Loucy (cell line): ENCODE measurements around the gene CD84.

ENCODE experiments used
- EZH2phosphoT487 ChIP-seq: fragments of 200-600 bp; IDR thresholded peaks from 2 replicates; pipeline ENCODE4 v1.6.1; 2018; ENCODE audit warnings: antibody characterized with exemption, mild to moderate bottlenecking, moderate library complexity, borderline replicate concordance
- TF ChIP-seq, protein P1 (sequence below): fragments of 200-600 bp; sonication (generic); conservative IDR thresholded peaks from 2 replicates; pipeline ENCODE4 v1.5.1; 2014; ENCODE audit warnings: mild to moderate bottlenecking, antibody characterized with exemption, low read length

GRCh38 chr1:160558660-160559380 is 20.5 kb downstream of the CD84 start:
- TF ChIP-seq, protein P1, sequence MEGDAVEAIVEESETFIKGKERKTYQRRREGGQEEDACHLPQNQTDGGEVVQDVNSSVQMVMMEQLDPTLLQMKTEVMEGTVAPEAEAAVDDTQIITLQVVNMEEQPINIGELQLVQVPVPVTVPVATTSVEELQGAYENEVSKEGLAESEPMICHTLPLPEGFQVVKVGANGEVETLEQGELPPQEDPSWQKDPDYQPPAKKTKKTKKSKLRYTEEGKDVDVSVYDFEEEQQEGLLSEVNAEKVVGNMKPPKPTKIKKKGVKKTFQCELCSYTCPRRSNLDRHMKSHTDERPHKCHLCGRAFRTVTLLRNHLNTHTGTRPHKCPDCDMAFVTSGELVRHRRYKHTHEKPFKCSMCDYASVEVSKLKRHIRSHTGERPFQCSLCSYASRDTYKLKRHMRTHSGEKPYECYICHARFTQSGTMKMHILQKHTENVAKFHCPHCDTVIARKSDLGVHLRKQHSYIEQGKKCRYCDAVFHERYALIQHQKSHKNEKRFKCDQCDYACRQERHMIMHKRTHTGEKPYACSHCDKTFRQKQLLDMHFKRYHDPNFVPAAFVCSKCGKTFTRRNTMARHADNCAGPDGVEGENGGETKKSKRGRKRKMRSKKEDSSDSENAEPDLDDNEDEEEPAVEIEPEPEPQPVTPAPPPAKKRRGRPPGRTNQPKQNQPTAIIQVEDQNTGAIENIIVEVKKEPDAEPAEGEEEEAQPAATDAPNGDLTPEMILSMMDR: no peak
- TF ChIP-seq EZH2phosphoT487: no peak
